Neural progenitor cell (in vitro differentiated cells): ENCODE data around the gene PRDM10. TPM values are rescaled to one million over a fixed set of nuclear protein-coding genes. Genes with fewer than 3 reads are reported as not detected.

ENCODE experiments used
- DNase-seq: peaks from one replicate; pipeline ENCODE4 v3.0.0-alpha.2; 2016; ENCODE audit warnings: low spot score
- H2AFZ ChIP-seq: fragments of 200-600 bp; sonication (generic); replicated peaks from 2 replicates; pipeline ENCODE4 v1.6.1; 2016; ENCODE audit warnings: antibody characterized with exemption
- H3F3A ChIP-seq: fragments of 200-600 bp; sonication (generic); 2 replicates; pipeline ENCODE4 v1.6.1; 2016; ENCODE audit warnings: antibody characterized with exemption, low read depth
- H3K27ac ChIP-seq: fragments of 200-600 bp; sonication (generic); 2 replicates; pipeline ENCODE4 v1.5.1; 2016; ENCODE audit warnings: mild to moderate bottlenecking
- H3K27me3 ChIP-seq: fragments of 200-600 bp; sonication (generic); 2 replicates; pipeline ENCODE4 v1.6.1; 2016; ENCODE audit warnings: mild to moderate bottlenecking, moderate library complexity
- H3K36me3 ChIP-seq: fragments of 200-600 bp; sonication (generic); 2 replicates; pipeline ENCODE4 v1.5.1; 2016
- H3K4me1 ChIP-seq: fragments of 200-600 bp; sonication (generic); 2 replicates; pipeline ENCODE4 v1.6.1; 2016; ENCODE audit warnings: mixed run types
- H3K4me2 ChIP-seq: fragments of 200-600 bp; sonication (generic); 2 replicates; pipeline ENCODE4 v1.6.1; 2016
- H3K4me3 ChIP-seq: fragments of 200-600 bp; sonication (generic); 2 replicates; pipeline ENCODE4 v1.5.1; 2016
- H3K79me2 ChIP-seq: fragments of 200-600 bp; sonication (generic); 2 replicates; pipeline ENCODE4 v1.6.1; 2016; ENCODE audit warnings: low read depth
- H3K9ac ChIP-seq: fragments of 200-600 bp; sonication (generic); 2 replicates; pipeline ENCODE4 v1.6.1; 2016
- H3K9me3 ChIP-seq: fragments of 200-600 bp; sonication (generic); 2 replicates; pipeline ENCODE4 v1.5.1; 2016; ENCODE audit warnings: low read depth
- H4K20me1 ChIP-seq: fragments of 200-600 bp; sonication (generic); 2 replicates; pipeline ENCODE4 v1.6.1; 2016; ENCODE audit warnings: low read depth
- H3K27ac Mint-ChIP-seq: 3 replicates; pipeline ENCODE4 v1.8.0; 2021; ENCODE audit warnings: mixed read lengths
- H3K27me3 Mint-ChIP-seq: 2 replicates; pipeline ENCODE4 v1.8.0; 2022; ENCODE audit warnings: low read depth, mild to moderate bottlenecking, inconsistent platforms, moderate library complexity, mixed read lengths; ENCODE audit not compliant: insufficient read depth
- H3K36me3 Mint-ChIP-seq: 3 replicates; pipeline ENCODE4 v1.8.0; 2021; ENCODE audit warnings: mixed read lengths
- H3K4me1 Mint-ChIP-seq: 3 replicates; pipeline ENCODE4 v1.8.0; 2021; ENCODE audit warnings: mixed read lengths
- H3K4me3 Mint-ChIP-seq: 3 replicates; pipeline ENCODE4 v1.8.0; 2021; ENCODE audit warnings: mild to moderate bottlenecking, moderate library complexity, mixed read lengths
- H3K9me3 Mint-ChIP-seq: 3 replicates; pipeline ENCODE4 v1.8.0; 2020; ENCODE audit warnings: mixed read lengths
- CTCF ChIP-seq: fragments of 200-600 bp; sonication (generic); IDR thresholded peaks from 2 replicates; pipeline ENCODE4 v1.5.1; 2017; ENCODE audit warnings: antibody characterized with exemption, mild to moderate bottlenecking
- EZH2 ChIP-seq: fragments of 200-600 bp; sonication (generic); IDR thresholded peaks from 2 replicates; pipeline ENCODE4 v1.6.1; 2017; ENCODE audit warnings: antibody characterized with exemption, mild to moderate bottlenecking, moderate library complexity
- EZH2phosphoT487 ChIP-seq: fragments of 200-600 bp; sonication (generic); IDR thresholded peaks from 2 replicates; pipeline ENCODE4 v1.6.1; 2017; ENCODE audit warnings: antibody characterized with exemption
- total RNA-seq: library from RNA; depleted of rRNA; stranded (reverse); fragments of >200 nt; gene quantifications from 2 replicates; pipeline ENCODE4 v1.2.3, GENCODE V29; 2015; ENCODE audit warnings: low replicate concordance

Gene PRDM10
- total RNA-seq, 1 donor from 2014 or later, result 16.3 TPM

GRCh38 chr11:130042093-130042591 lies 39.5 kb upstream of the PRDM10 start:
- no peaks in the 10 kb centered on the region for H3K27me3 Mint-ChIP-seq
- no peak overlapping the region for H3K4me3 Mint-ChIP-seq
- Histone ChIP-seq H3K36me3 (no peaks in the 10 kb centered on the region), H3K27ac (no peak overlapping the region), H2AFZ (no peak overlapping the region), H3K4me2 (no peak overlapping the region), H3K4me1 (peaks cover 16% of the 10 kb centered on the region), H3K27me3 (no peaks in the 10 kb centered on the region), H4K20me1 (no peaks in the 10 kb centered on the region), H3K9me3 (no peaks in the 10 kb centered on the region), H3F3A (peaks cover 16% of the 10 kb centered on the region), H3K79me2 (no peaks in the 10 kb centered on the region), H3K4me3 (no peak overlapping the region), H3K9ac (no peak overlapping the region)
- no peak for DNase-seq
- H3K36me3 Mint-ChIP-seq, result no peaks in the 10 kb centered on the region
- no peak overlapping the region for H3K27ac Mint-ChIP-seq
- H3K4me1 Mint-ChIP-seq, result peaks cover 8% of the 10 kb centered on the region
- no peak for TF ChIP-seq EZH2phosphoT487
- no peak for TF ChIP-seq EZH2
- peaks cover 11% of the 10 kb centered on the region for H3K9me3 Mint-ChIP-seq

- peaks cover 19% of the 10 kb centered on the region for H3K4me1 ChIP-seq
- H3K27me3 ChIP-seq, result no peaks in the 10 kb centered on the region
- no peaks in the 10 kb centered on the region for H3K36me3 ChIP-seq
- H3K27me3 Mint-ChIP-seq, result no peaks in the 10 kb centered on the region
- no peaks in the 10 kb centered on the region for H3K79me2 ChIP-seq
- no peak overlapping the region for H3K4me3 Mint-ChIP-seq
- no peak for DNase-seq
- no peak overlapping the region for H2AFZ ChIP-seq
- peaks cover 19% of the 10 kb centered on the region for H3F3A ChIP-seq
- no peaks in the 10 kb centered on the region for H3K9me3 ChIP-seq
- H4K20me1 ChIP-seq, result no peaks in the 10 kb centered on the region
- H3K4me2 ChIP-seq, result no peak overlapping the region
- no peaks in the 10 kb centered on the region for H3K36me3 Mint-ChIP-seq
- H3K9ac ChIP-seq, result no peak overlapping the region
- H3K4me3 ChIP-seq, result no peak overlapping the region
- H3K9me3 Mint-ChIP-seq, result peaks cover 11% of the 10 kb centered on the region
- no peak for TF ChIP-seq CTCF
- TF ChIP-seq EZH2, result no peak
- TF ChIP-seq EZH2phosphoT487, result no peak
- peaks cover 15% of the 10 kb centered on the region for H3K4me1 Mint-ChIP-seq
- no peak overlapping the region for H3K27ac ChIP-seq
- no peak overlapping the region for H3K27ac Mint-ChIP-seq
These were observed 37.8 kb upstream of the PRDM10 start for GRCh38 chr11:130040281-130040940.

GRCh38 chr11:130037881-130038585 lies 35.4 kb upstream of the PRDM10 start:
- H3K9me3 ChIP-seq, result no peaks in the 10 kb centered on the region
- H3F3A ChIP-seq, result peaks cover 19% of the 10 kb centered on the region
- peak; percentile 73 for DNase-seq
- no peaks in the 10 kb centered on the region for H3K27me3 Mint-ChIP-seq
- H2AFZ ChIP-seq, result no peak overlapping the region
- H3K4me1 Mint-ChIP-seq, result peaks cover 15% of the 10 kb centered on the region
- H3K4me3 ChIP-seq, result peak overlapping the region; percentile 5
- H4K20me1 ChIP-seq, result no peaks in the 10 kb centered on the region
- H3K36me3 ChIP-seq, result no peaks in the 10 kb centered on the region
- H3K4me2 ChIP-seq, result peak overlapping the region; percentile 65
- H3K79me2 ChIP-seq, result no peaks in the 10 kb centered on the region
- H3K9me3 Mint-ChIP-seq, result peaks cover 7% of the 10 kb centered on the region
- TF ChIP-seq EZH2 (no peak), EZH2phosphoT487 (no peak), CTCF (peak; percentile 20)
- H3K4me1 ChIP-seq, result peaks cover 19% of the 10 kb centered on the region
- H3K27ac Mint-ChIP-seq, result no peak overlapping the region
- no peak overlapping the region for H3K9ac ChIP-seq
- H3K36me3 Mint-ChIP-seq, result no peaks in the 10 kb centered on the region
- no peak overlapping the region for H3K4me3 Mint-ChIP-seq
- H3K27me3 ChIP-seq, result no peaks in the 10 kb centered on the region
- H3K27ac ChIP-seq, result peak overlapping the region; percentile 73

- no peak overlapping the region for H3K4me3 ChIP-seq
- Mint-ChIP-seq H3K9me3 (peaks cover 3% of the 10 kb centered on the region), H3K36me3 (no peaks in the 10 kb centered on the region), H3K27me3 (no peaks in the 10 kb centered on the region), H3K4me1 (peaks cover 15% of the 10 kb centered on the region), H3K27ac (no peak overlapping the region), H3K4me3 (no peak overlapping the region)
- H2AFZ ChIP-seq, result no peak overlapping the region
- no peaks in the 10 kb centered on the region for H3K9me3 ChIP-seq
- no peaks in the 10 kb centered on the region for H3K79me2 ChIP-seq
- H3K4me1 ChIP-seq, result peaks cover 23% of the 10 kb centered on the region
- H3K27ac ChIP-seq, result peak overlapping the region; percentile 73
- peaks cover 23% of the 10 kb centered on the region for H3F3A ChIP-seq
- no peak overlapping the region for H3K9ac ChIP-seq
- no peaks in the 10 kb centered on the region for H3K27me3 ChIP-seq
- no peaks in the 10 kb centered on the region for H4K20me1 ChIP-seq
- peak overlapping the region; percentile 65 for H3K4me2 ChIP-seq
- DNase-seq, result no peak
- no peak for TF ChIP-seq EZH2
- TF ChIP-seq CTCF, result no peak
- TF ChIP-seq EZH2phosphoT487, result no peak
- no peaks in the 10 kb centered on the region for H3K36me3 ChIP-seq
These were observed 34.4 kb upstream of the PRDM10 start for GRCh38 chr11:130037058-130037457.
